ENCODE results near the gene BBC3. TPM values are rescaled to one million over a fixed set of nuclear protein-coding genes. Genes with fewer than 3 reads are reported as not detected.

BBC3 gene
- total RNA-seq, 2 donors from 2014 or later, result 18.7 to 41.9 TPM

GRCh38 chr19:47200530-47200929 lies 30.5 kb downstream of the BBC3 start:
- H3K4me3 Mint-ChIP-seq, result no peak overlapping the region
- ATAC-seq (replicated peaks), result no peak
- no peak overlapping the region for H3K27ac Mint-ChIP-seq
- H3K36me3 Mint-ChIP-seq (ENCODE audit: low read depth), result peaks cover 93% of the 10 kb centered on the region
- H3K4me1 Mint-ChIP-seq, result no peaks in the 10 kb centered on the region
- no peaks in the 10 kb centered on the region for H3K27me3 Mint-ChIP-seq
- H3K9me3 Mint-ChIP-seq, result no peaks in the 10 kb centered on the region

DNA sequence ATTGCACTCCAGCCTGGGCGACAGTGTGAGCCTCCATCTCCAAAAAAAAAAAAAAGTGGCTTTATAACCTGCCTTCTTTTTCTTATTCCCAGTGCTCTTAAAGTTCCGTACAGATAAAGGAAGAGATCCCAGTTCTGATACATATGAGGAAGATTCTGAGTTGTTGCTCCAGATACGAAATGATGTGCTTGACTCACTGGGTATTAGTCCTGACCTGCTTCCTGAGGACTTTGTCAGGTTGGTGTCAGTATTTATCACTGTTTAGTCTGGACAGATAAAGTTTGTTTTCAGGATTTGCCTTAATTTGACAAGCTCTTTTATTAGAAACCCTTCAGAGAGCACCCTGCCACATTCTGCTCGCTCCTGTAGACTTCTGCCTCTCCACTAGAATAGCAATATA lies 33.9 kb downstream of the BBC3 start:
- Mint-ChIP-seq H3K9me3 (no peaks in the 10 kb centered on the region), H3K27ac (no peak overlapping the region), H3K4me3 (no peak overlapping the region), H3K4me1 (peaks cover 8% of the 10 kb centered on the region), H3K27me3 (no peaks in the 10 kb centered on the region), H3K36me3 (ENCODE audit: low read depth) (peaks cover 87% of the 10 kb centered on the region)
- ATAC-seq (replicated peaks), result no peak

GRCh38 chr19:47195434-47195833 lies 35.6 kb downstream of the BBC3 start:
- Mint-ChIP-seq H3K4me3 (peak overlapping the region; percentile 77), H3K27ac (peak overlapping the region; percentile 54), H3K4me1 (peaks cover 16% of the 10 kb centered on the region), H3K36me3 (ENCODE audit: low read depth) (peaks cover 88% of the 10 kb centered on the region), H3K9me3 (no peaks in the 10 kb centered on the region), H3K27me3 (no peaks in the 10 kb centered on the region)
- no peak for ATAC-seq (replicated peaks)

- Mint-ChIP-seq H3K4me3 (peak overlapping the region; percentile 77), H3K9me3 (no peaks in the 10 kb centered on the region), H3K27ac (peak overlapping the region; percentile 90), H3K4me1 (peaks cover 52% of the 10 kb centered on the region), H3K36me3 (ENCODE audit: low read depth) (peaks cover 80% of the 10 kb centered on the region), H3K27me3 (no peaks in the 10 kb centered on the region)
- ATAC-seq (replicated peaks), result peak; percentile 59
These were observed 40.8 kb downstream of the BBC3 start for GRCh38 chr19:47190167-47190727.

DNA sequence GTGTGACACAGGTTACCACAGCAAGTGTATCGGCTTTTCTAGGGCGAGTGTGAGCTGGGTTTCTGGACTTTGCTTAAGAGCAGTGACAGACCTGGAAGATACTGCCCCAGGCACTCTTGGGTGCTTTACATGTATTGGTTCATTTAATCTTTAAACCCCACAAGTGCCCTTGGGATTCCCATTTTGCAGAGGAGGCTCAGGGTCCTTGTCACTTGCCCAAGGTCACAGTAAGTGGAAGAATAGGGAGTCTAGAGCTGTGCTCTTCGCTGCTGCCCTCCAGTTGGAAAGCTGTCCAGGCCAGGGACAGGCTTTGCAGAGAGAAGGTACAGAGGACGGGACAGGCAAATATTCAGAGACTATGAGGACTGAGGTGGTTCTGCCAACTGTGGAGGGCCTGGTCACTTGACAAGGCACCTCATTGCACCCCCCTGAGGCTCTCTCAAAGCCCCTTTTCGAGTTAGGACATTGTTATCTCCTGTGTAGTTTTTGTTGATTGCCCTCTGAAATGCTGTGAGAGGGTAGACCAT lies 42.4 kb downstream of the BBC3 start:
- Mint-ChIP-seq H3K4me1 (peaks cover 44% of the 10 kb centered on the region), H3K27ac (peak overlapping the region; percentile 88), H3K4me3 (peak overlapping the region; percentile 77), H3K27me3 (no peaks in the 10 kb centered on the region), H3K9me3 (no peaks in the 10 kb centered on the region), H3K36me3 (ENCODE audit: low read depth) (peaks cover 80% of the 10 kb centered on the region)
- no peak for ATAC-seq (replicated peaks)

DNA sequence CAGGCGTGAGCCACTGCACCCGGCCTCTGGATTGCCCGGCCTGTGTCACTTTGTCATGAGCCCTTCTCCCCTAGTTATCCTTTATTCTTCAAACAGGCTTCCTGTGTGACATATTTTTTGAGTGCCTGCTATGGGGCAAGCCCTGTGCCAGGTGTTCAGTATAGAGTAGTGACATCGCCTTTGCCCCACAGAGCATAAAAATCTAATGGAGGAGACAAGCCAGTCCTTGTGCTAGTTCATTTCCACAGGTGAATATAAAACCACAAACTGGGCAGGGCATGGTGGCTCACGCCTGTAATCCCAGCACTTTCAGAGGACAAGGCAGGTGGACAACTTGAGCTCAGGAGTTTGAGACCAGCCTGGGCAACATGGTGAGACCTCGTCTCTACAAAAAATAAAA lies 43.2 kb downstream of the BBC3 start:
- ATAC-seq (replicated peaks), result no peak
- peaks cover 44% of the 10 kb centered on the region for H3K4me1 Mint-ChIP-seq
- H3K9me3 Mint-ChIP-seq, result no peaks in the 10 kb centered on the region
- peak overlapping the region; percentile 77 for H3K4me3 Mint-ChIP-seq
- peaks cover 82% of the 10 kb centered on the region for H3K36me3 Mint-ChIP-seq (ENCODE audit: low read depth)
- peak overlapping the region; percentile 88 for H3K27ac Mint-ChIP-seq
- no peaks in the 10 kb centered on the region for H3K27me3 Mint-ChIP-seq

DNA sequence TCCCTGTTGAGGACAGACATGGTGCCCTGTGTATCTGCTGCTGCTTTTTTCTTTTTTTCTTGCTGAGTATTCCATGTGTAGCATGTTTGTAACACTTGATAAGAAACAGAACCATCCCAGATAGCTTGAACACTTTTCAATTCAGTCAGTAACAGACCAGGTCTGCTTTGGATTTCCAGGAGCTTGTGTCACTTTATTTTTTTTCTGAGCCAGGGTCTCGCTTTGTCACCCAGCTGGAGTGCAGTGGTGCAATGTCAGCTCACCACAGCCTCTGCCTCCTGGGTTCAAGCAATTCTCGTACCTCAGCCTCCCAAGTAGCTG lies 43.7 kb downstream of the BBC3 start:
- Mint-ChIP-seq H3K36me3 (ENCODE audit: low read depth) (peaks cover 83% of the 10 kb centered on the region), H3K27ac (peak overlapping the region; percentile 88), H3K4me1 (peaks cover 47% of the 10 kb centered on the region), H3K4me3 (peak overlapping the region; percentile 77), H3K9me3 (no peaks in the 10 kb centered on the region), H3K27me3 (no peaks in the 10 kb centered on the region)
- ATAC-seq (replicated peaks), result no peak

DNA sequence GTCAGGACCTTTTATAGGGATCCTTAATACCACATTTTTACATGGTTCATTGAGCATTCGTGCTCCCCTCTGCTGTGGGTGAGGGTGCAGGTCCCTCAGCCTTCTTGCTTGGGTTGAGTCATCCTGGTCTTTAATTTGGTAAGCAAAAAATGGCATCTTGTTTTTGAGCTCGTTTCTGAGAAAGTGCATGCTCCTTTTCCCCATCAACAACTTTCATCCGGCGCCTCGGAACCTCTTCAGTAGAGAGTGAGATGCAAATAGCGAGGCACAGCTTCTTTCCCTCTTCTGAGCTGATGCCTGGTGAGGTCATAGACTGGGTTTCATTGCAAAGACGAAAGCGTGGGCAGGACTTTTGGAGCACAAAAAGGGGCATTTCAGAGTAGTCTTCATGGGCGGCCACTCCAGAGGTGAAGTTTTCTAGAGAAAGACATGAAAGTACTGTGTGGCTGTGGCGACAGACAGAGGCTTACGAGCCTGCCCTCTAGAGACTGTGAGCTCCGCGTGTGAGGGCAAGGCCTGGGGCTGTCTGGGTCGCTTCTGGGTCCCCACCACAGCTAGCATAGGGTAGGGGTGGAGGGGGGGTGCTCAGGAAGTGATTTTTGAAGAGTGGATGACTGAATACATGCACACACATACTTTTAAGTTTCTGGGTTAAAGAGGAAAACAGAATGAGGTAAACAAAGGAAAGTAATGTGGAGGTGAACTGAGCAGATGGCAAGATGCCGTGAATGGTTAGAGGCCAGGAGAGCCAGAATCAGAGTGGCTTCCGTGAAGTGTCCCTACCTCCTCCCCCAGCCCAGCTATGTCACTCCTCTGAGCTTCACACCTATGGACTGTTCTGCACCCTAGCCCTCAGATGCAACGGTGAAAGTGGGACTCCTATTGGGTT lies 44.3 kb downstream of the BBC3 start:
- Mint-ChIP-seq H3K4me1 (peaks cover 52% of the 10 kb centered on the region), H3K9me3 (no peaks in the 10 kb centered on the region), H3K36me3 (ENCODE audit: low read depth) (peaks cover 88% of the 10 kb centered on the region), H3K4me3 (peak overlapping the region; percentile 77), H3K27me3 (no peaks in the 10 kb centered on the region), H3K27ac (peak overlapping the region; percentile 88)
- peak; percentile 72 for ATAC-seq (replicated peaks)

DNA sequence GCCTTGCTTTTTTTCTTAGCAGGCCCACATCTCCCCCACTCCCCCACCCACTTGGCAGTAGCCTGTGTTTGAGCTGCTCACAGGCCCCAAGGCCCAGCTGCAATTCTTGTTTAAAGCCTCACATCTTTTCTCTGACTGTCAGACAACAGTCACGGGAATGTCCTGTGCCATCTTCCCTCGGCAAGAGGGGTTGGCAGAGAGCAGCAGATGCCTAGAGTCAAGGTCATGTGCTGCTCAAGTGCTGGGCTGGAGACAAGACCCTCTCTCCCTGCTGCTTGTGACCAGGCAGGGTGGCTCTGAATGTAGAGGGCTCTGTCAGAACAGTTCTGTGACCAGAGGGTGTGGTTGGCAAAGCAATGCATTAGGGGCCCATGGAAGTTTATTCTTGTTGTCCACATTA lies 47.4 kb downstream of the BBC3 start:
- Mint-ChIP-seq H3K9me3 (no peaks in the 10 kb centered on the region), H3K4me3 (peak overlapping the region; percentile 57), H3K27ac (peak overlapping the region; percentile 54), H3K36me3 (ENCODE audit: low read depth) (peaks cover 82% of the 10 kb centered on the region), H3K27me3 (no peaks in the 10 kb centered on the region), H3K4me1 (peaks cover 46% of the 10 kb centered on the region)
- ATAC-seq (replicated peaks), result no peak

GRCh38 chr19:47179653-47180310 lies 51.2 kb downstream of the BBC3 start:
- Mint-ChIP-seq H3K4me3 (peak overlapping the region; percentile 48), H3K36me3 (ENCODE audit: low read depth) (peaks cover 91% of the 10 kb centered on the region), H3K4me1 (peaks cover 44% of the 10 kb centered on the region), H3K27me3 (no peaks in the 10 kb centered on the region), H3K27ac (peak overlapping the region; percentile 79), H3K9me3 (no peaks in the 10 kb centered on the region)
- ATAC-seq (replicated peaks), result peak; percentile 45

GRCh38 chr19:47176627-47177090 lies 54.3 kb downstream of the BBC3 start:
- Mint-ChIP-seq H3K27ac (peak overlapping the region; percentile 97), H3K27me3 (no peaks in the 10 kb centered on the region), H3K4me1 (peaks cover 36% of the 10 kb centered on the region), H3K4me3 (peak overlapping the region; percentile 78), H3K36me3 (ENCODE audit: low read depth) (peaks cover 91% of the 10 kb centered on the region), H3K9me3 (no peaks in the 10 kb centered on the region)
- peak; percentile 84 for ATAC-seq (replicated peaks)

DNA sequence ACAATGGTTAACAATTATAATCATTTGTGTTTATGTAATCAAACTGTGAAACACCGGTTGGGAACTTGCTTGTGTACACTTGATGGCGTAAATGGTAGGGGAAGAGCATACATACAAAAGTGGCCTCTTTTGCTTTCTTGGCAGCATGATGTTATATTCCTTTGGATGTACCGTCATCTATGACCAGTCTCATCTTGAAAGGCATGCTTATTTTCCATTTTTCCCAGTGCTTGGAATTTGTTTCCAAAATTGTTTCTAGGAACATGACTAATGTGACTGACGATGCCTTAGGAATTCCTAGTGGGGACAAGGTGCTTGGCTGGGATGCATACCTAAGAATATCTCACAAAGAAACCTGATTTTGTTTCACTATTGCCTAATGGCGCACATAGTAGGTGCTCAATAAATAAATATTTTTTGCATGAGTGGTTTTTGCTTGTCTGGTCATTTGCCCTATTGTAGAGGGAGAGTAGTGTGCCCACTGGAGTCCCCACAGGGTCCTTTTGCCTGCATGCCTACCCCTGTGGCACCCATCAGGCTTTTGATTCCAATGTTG lies 54.9 kb downstream of the BBC3 start:
- Mint-ChIP-seq H3K4me1 (peaks cover 36% of the 10 kb centered on the region), H3K4me3 (peak overlapping the region; percentile 78), H3K36me3 (ENCODE audit: low read depth) (peaks cover 95% of the 10 kb centered on the region), H3K9me3 (no peaks in the 10 kb centered on the region), H3K27me3 (no peaks in the 10 kb centered on the region), H3K27ac (peak overlapping the region; percentile 97)
- no peak for ATAC-seq (replicated peaks)

DNA sequence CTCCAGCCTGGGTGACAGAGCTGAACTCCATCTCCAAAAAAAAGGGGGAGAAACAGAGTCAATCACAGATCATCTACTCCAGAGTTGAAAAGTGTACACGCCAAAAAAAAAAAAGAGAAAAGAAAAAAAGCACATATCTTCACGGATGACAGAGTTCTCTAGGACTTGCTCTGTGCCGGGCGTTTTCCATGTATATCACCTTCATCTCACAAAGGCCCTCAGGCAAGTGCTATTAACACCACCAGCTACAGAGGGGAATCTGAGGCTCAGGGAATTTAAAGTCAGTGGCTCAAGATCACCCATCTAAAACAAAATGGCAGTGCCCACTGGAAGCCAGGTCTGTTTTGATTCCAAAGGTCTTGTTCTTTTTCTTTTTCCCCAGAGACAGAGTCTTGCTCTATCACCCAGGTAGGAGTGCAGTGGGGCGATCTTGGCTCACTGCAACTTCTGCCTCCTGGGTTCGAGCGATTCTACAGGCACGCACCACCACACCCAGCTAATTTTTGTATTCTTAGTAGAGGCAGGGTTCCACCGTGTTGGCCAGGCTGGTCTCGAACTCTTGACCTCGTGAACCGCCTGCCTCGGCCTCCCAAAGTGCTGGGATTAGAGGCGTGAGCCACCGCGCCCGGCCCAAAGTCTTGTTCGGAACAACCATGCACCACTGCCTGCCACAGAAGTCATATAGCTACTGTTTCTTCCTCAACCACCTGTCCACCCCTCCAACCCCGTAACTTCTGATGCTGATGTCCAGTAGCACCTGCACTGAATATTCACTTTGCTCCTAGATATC lies 58.1 kb downstream of the BBC3 start:
- H3K9me3 Mint-ChIP-seq, result no peaks in the 10 kb centered on the region
- peak overlapping the region; percentile 59 for H3K27ac Mint-ChIP-seq
- H3K36me3 Mint-ChIP-seq (ENCODE audit: low read depth), result peaks cover 98% of the 10 kb centered on the region
- H3K4me3 Mint-ChIP-seq, result no peak overlapping the region
- H3K4me1 Mint-ChIP-seq, result peaks cover 20% of the 10 kb centered on the region
- no peak for ATAC-seq (replicated peaks)
- H3K27me3 Mint-ChIP-seq, result no peaks in the 10 kb centered on the region

All from activated T-helper 17 cell treated with anti-CD3 and anti-CD28 coated beads, Interleukin-2, amount 50 U/mL, for 72 hours (primary cell).